GM18520 (cell line): ENCODE measurements around the gene MFNG.

Experiments
- ATAC-seq: cut with Tn5 transposase; IDR thresholded peaks from one replicate; pipeline ENCODE4 v1.9.1; 2021; ENCODE audit not compliant: unreplicated experiment

Gene MFNG

DNA sequence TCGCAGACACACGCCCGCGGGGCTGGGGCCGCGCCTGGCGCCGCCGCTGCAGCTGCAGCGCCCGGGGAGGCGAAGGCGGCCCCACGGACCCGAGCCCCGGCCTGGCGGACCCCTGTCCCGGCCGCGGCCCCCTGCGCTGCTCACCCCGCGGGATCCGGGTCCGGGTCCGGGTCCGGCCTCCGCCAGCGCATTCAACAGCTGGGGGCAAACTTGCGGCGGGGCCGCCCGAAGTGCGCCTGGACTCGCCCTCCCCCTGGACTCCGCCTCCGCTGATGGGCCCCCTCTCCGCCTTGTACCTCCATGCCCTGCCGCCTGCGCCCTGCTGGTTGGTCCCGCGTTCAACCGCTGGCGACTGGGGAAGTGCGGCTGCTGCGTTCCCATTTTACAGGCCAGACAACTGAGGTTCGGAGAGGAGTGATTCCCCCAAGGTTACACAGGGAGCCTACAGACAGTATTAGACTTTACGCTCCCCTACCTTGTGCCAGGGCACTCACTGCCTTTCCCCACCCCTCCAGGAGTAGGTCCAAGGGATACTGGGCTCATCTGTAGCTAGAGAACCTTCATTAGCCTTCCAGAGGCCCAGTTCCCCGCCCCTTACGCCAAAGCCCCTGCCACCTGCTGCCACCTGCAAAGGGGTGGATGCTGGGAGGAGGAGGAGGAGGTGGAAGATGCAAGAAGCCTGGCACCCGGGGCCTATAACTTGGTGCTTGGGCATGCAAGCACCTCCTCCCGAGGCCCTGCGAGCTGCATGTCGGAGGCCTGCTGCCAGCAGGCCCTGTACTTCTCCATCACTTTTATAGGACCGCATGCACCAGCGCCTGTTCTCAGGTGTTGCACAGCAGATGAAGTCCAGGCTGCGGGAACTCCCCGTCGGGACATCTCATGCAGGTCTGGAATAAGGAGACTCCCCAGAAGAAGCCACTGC lies 58.2 kb downstream of the MFNG start:
- ATAC-seq = no peak

DNA sequence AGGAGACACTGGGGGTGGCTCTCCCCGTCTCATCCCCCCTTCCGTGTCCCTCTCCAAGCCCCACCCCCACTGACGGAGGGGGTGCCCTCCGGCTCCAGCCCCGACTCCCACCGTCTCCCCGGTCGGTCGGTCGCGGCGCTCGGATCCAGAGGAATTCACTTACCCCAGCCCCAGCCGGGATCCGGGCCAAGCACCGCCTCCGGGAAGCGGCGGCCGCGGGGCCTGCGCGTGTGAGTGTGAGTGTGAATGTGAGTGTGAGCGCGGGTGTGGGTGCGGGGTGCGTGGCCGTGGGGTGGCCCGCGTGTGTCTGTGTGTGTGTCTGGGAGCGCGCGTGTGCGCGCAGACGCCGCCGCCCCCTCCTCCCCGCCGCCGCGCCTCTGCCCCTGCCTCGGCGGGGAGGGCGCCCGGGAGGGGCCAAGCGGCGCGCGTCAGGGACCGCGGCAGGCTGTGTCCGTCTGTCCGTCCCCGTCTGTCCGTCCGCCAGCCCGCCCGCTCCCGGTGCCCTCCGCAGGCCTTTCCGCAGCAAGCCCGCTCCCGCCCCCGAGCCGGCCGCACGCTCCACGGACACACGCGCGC lies 59.0 kb downstream of the MFNG start, which contains the start of gene ELFN2:
ELFN2 (minus strand) TSS at position 345 of the 576 bp plus-strand sequence. CDS start 51,945 bp downstream, outside the sequence.
- ATAC-seq = no peak

DNA sequence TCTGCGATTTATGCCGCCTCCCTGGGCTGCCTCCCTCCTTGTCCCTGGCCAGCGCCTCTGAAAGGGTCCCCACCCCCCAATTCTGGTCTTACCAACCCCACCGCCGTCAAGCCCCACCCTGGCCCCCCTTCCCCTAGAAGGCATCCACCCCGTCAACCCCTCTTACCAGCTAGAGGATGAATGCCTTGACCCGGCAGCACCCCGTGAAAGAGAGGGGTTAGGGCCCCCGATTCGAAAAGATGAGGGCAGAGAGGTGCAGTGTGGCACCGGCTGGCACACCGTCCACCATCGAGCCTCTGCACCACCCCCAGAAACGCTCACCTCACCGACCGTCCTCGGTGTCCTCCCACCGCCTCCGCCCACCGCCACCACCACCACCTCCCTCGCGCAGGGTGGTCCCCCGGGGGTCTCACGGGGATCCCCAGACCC lies 59.5 kb downstream of the MFNG start:
- no peak for ATAC-seq

DNA sequence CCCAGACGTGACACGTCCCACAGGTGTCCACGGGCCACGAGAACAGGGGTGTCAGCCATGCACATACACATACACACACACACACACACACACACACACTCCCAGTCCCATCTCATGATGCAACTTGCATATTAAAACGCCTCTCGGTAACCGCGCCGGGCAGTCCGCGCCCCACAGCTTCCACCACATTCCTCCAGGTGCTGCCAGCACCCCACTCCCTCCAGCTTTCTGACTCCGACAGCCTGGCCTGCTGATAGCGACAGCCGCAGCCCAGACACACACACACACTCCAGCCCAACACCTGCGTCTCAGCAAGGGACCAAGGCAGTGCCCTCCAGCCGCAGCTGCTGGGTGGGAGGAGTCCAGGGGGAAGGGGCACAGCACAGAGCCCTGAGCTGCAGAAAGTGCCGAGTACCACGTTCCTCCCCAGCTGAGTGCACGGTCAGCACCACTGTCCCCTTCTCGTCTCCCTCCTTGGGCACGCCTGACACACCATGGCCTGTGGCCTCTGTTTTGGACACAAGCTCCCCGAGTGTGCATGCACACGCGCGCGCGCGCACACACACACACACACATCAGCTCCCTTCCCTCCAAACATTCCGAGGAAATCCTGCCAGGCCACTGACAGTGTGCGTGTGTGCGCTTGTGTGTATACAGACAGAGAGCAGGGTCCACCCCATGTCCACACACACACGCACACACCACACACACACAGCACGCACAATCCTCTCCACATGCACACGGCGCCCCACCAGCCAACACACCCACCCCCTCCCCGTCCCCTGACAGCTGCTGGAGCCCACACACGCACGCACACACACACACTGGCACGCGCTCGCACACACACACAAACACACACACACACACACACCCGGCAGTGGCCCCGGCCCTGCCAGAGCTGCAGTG lies 60.1 kb downstream of the MFNG start:
- no peak for ATAC-seq

DNA sequence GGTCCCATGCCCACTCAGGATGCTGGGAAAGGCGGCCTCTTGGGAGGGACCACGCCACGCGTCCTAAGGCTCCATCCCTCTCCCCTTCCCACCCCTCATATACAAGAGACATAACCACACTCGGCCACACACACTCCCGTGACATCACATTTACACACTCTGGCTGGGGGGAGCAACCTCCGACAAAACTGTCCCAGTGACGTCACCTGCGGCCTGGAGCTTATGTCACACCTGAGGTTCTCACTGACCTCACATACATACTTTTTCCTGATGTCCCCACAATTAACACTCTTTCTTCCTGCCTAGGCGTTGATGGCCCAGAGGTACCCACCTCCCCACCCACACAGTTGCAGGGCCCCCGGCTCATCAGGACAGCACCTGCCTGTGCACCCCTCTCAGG lies 60.8 kb downstream of the MFNG start:
- no peak for ATAC-seq

DNA sequence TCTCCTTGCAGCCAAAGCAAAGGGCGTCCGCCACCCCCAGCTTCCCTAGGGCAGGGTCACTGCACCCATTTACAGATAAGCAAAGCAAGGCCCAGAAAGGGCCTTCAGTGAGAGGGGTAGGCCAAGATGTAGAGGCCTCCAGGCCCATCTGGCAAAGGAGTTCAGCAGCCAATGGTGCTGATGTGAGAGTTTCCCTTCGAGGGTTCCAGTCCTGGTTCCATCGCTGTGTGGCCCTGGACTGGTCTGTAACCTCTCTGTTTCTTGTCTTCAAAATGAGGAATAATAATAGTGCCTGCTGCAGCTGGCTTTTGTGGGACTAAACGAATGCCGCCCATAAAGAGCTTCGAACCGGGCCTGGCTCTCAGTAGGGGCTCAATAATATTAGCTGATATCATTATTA lies 62.9 kb downstream of the MFNG start:
- no peak for ATAC-seq

DNA sequence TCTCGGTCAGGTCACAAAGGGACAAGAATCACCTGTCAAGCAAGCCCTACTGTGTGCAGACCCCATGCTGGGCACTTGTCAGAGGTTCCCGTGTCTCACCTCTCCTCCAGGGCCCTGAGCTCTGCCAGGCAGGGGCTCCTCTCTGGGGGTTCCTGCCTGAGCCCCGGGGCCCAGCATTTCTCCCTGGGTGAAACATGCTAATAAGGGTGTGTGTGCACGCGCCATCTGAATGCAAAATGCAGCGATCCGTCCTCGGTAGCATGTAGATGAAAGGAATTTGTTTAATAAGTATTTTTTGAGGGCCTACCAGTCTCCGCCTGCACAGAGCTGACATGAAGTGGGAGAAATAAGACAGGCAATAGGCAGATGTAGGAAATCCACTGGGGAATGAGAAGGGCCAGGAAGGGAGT lies 64.7 kb downstream of the MFNG start:
- no peak for ATAC-seq

DNA sequence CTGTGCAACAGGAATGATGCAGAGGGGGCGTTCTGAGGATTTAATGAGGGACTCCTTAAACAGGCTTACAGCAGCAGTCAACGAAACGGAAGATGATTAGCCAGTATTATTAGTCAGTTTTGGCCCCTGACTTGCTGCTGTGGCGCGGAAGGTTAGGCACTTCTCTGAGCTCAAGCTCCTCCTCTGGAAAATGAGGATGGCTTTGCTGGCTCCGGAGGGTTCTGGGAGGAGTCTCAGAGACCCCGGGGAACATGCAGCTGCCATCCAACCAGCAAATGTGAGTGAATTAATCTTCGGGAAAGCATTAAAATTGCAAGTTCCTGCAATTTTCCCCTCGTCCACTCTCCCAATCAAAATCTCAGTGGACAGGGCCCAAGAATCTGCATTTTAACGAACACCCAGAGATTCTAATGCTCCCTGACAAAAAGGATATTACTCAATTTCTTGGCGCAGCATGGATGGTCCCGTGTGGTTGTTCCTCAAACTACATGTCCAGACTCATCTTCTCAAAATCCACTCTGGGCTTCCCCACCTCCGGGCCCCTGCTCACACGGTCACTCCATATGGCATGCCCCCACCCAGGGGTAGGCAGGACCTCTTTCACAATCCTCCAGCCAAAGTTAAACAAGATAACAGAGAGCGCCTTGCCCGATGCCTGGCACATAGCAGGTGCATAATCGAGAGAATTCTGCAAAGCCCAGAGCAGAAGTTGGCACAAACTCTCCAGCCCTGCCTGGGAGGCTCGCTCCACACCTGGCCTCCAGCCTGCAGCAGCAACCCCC lies 65.3 kb downstream of the MFNG start:
- ATAC-seq = no peak

DNA sequence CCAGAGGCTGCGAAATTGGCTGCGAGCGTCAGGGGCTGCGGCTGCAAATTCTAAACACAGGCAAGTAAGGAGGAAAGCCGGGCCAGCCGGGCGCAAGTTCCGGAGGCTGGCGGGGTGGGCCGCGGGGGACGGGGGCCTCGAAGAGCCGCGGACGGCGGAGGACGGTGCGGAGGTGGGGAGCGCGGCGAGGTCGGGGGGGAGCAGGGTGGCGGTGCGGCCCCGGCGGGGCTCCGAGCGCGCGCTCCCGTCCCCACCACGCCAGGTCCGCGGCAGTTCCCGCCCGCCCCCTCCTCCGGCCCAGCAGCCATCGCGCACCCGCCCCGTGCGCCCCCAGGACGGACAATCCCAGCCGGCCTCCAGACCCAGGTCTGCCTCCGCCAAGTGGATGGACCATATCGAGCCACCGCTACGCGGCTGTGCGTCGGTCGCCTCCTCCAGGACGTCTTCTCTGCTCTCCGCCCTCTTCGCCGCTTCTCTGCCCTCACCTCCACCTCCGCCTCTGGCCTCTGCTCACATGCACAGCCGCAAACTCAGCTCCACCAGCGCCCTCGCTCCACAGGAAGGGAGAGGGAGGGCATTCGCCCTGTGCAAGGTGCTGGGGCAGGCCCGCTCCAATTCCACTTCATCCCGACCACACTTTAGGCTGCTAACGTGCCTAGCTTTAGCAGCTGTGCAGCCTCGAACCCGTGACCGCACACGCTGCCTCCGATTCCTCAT lies 66.1 kb downstream of the MFNG start:
- no peak for ATAC-seq

DNA sequence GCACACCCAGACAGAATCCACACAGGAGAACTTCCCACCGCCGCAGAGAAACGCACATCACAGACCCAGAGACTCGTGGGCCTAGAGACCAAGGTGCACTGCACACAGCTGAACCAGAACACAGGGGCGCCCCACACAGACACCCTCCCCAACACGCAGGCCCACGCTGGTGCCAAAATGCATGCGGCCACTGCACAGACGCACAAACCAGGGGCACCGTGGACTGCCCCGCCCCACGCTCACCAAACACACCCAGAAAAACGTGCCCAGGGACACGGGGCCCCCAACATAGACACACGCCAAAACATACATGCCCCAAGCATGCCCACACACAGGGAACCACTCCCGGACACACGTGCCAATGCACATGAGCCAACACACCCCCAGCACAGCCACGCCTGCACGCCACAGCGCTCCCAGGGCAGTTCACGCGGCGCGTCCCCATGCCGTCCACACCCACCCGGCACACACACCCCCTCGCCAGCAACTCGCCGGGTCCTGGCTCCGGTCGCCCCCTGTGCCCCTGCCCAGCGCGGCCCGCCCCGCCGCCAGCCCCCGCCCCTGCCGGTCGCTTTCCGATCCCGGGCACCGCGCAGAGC lies 66.7 kb downstream of the MFNG start:
- ATAC-seq = no peak
